Activated CD8-positive, alpha-beta T cell treated with anti-CD3 and anti-CD28 coated beads, Interleukin-2, amount 10 ng/mL, durations not matched to agents 7 days and 5 days (primary cell): ENCODE measurements around the gene ACTL6B. TPM values are rescaled to one million over a fixed set of nuclear protein-coding genes. Genes with fewer than 3 reads are reported as not detected.
A peak's percentile ranks its signal among the peaks of the same experiment; 100 is the strongest.
"Not testable (repeated sequence)": the region's sequence is repeated elsewhere in the genome, so short reads cannot be mapped to it uniquely, and the experiment has no call there.

Experiments
- ATAC-seq: fragments of 150-1000 bp; cut with Tn5 transposase; one replicate; pipeline ENCODE4 v1.10.0; 2021; ENCODE audit warnings: moderate library complexity
- CTCF ChIA-PET: fragments of 350-600 bp; sonication (Branson Sonifier 250); formaldehyde crosslinking; loops from one replicate; lab custom pipeline; 2021; ENCODE audit warnings: antibody characterized with exemption; lab: Charles Lee
- POLR2A ChIA-PET: fragments of 350-600 bp; sonication (Branson Sonifier 250); formaldehyde crosslinking; loops from one replicate; lab custom pipeline; 2021; ENCODE audit warnings: antibody characterized with exemption; lab: Charles Lee
- DNase-seq: peaks from one replicate; pipeline ENCODE4 v3.0.0-alpha.2; 2020
- H3K27ac Mint-ChIP-seq: one replicate; pipeline ENCODE4 v1.8.0; 2021; ENCODE audit warnings: mild to moderate bottlenecking, mixed read lengths
- H3K27me3 Mint-ChIP-seq: one replicate; pipeline ENCODE4 v1.8.0; 2021; ENCODE audit warnings: low read depth, mixed read lengths
- H3K36me3 Mint-ChIP-seq: one replicate; pipeline ENCODE4 v1.8.0; 2021; ENCODE audit warnings: low read depth, mixed read lengths
- H3K4me1 Mint-ChIP-seq: one replicate; pipeline ENCODE4 v1.8.0; 2021; ENCODE audit warnings: low read depth, mixed read lengths
- H3K4me3 Mint-ChIP-seq: one replicate; pipeline ENCODE4 v1.8.0; 2021; ENCODE audit warnings: mild to moderate bottlenecking, mixed read lengths
- H3K9me3 Mint-ChIP-seq: one replicate; pipeline ENCODE4 v1.8.0; 2022; ENCODE audit warnings: mixed read lengths; ENCODE audit not compliant: insufficient read depth
- total RNA-seq, 2 experiments: library from RNA; stranded (reverse); gene quantifications; one replicate each; pipeline ENCODE4 v1.2.3, GENCODE V29; 2021

The ACTL6B gene
- total RNA-seq, 2 experiments from 2014 or later, result not detected

- ChIA-PET CTCF (interaction anchor here (1.2 to 3.4 kb wide), 4 partner anchors 16 to 176 kb away, joined by 3 to 24 read pairs (median 8); partner anchors contain the start of genes GIGYF1, POP7 and SLC12A9), POLR2A (interaction anchor here (0.8 to 1.9 kb wide), 4 partner anchors 9 to 91 kb away, joined by 3 to 7 read pairs (median 4); no protein-coding TSS in a partner anchor)
- H3K4me1 Mint-ChIP-seq, result peaks cover 40% of the 10 kb centered on the region
- peak overlapping the region; percentile 91 for H3K4me3 Mint-ChIP-seq
- ATAC-seq, result no peak
- H3K27me3 Mint-ChIP-seq, result no peaks in the 10 kb centered on the region
- peaks cover 32% of the 10 kb centered on the region for H3K36me3 Mint-ChIP-seq
- no peak for DNase-seq
- H3K27ac Mint-ChIP-seq, result peak overlapping the region; percentile 88
- no peaks in the 10 kb centered on the region for H3K9me3 Mint-ChIP-seq
Measured at GRCh38 chr7:100676501-100677306, 20.5 kb upstream of the ACTL6B start.

GRCh38 chr7:100675581-100676350 lies 19.5 kb upstream of the ACTL6B start:
- H3K4me1 Mint-ChIP-seq, result peaks cover 37% of the 10 kb centered on the region
- ATAC-seq (peak; percentile 64), DNase-seq (peak; percentile 94)
- H3K27me3 Mint-ChIP-seq, result peaks cover 6% of the 10 kb centered on the region
- POLR2A ChIA-PET, result interaction anchor here (1.9 kb wide), 1 partner anchor 50 kb away, joined by 7 read pairs; no protein-coding TSS in a partner anchor
- H3K36me3 Mint-ChIP-seq, result peaks cover 29% of the 10 kb centered on the region
- no peaks in the 10 kb centered on the region for H3K9me3 Mint-ChIP-seq
- peak overlapping the region; percentile 91 for H3K4me3 Mint-ChIP-seq
- H3K27ac Mint-ChIP-seq, result peak overlapping the region; percentile 89
- CTCF ChIA-PET, result interaction anchor here (1.2 to 3.4 kb wide), 4 partner anchors 17 to 177 kb away, joined by 3 to 24 read pairs (median 8); partner anchors contain the start of genes GIGYF1, POP7 and SLC12A9

GRCh38 chr7:100675105-100675451 lies 18.8 kb upstream of the ACTL6B start:
- Mint-ChIP-seq H3K9me3 (no peaks in the 10 kb centered on the region), H3K4me1 (peaks cover 30% of the 10 kb centered on the region), H3K4me3 (peak overlapping the region; percentile 96), H3K27ac (no peak overlapping the region), H3K27me3 (peaks cover 8% of the 10 kb centered on the region), H3K36me3 (peaks cover 28% of the 10 kb centered on the region)
- DNase-seq (no peak), ATAC-seq (peak; percentile 1)
- CTCF ChIA-PET, result interaction anchor here (0.7 to 1.5 kb wide), 2 partner anchors 16 to 30 kb away, joined by 3 to 9 read pairs; no protein-coding TSS in a partner anchor
- POLR2A ChIA-PET, result interaction anchor here (0.7 kb wide), 2 partner anchors 30 to 77 kb away, joined by 3 read pairs; no protein-coding TSS in a partner anchor

- ChIA-PET POLR2A (interaction anchor here (0.7 kb wide), 2 partner anchors 31 to 76 kb away, joined by 3 read pairs; no protein-coding TSS in a partner anchor), CTCF (interaction anchor here (0.7 to 1.5 kb wide), 2 partner anchors 17 to 30 kb away, joined by 3 to 9 read pairs; no protein-coding TSS in a partner anchor)
- Mint-ChIP-seq H3K4me1 (peaks cover 29% of the 10 kb centered on the region), H3K27me3 (peaks cover 8% of the 10 kb centered on the region), H3K36me3 (peaks cover 26% of the 10 kb centered on the region), H3K9me3 (no peaks in the 10 kb centered on the region), H3K4me3 (peak overlapping the region; percentile 96), H3K27ac (peak overlapping the region; percentile 94)
- DNase-seq (no peak), ATAC-seq (no peak)
Measured at GRCh38 chr7:100674411-100675104, 18.3 kb upstream of the ACTL6B start.

GRCh38 chr7:100673942-100674410 lies 17.7 kb upstream of the ACTL6B start:
- peaks cover 22% of the 10 kb centered on the region for H3K36me3 Mint-ChIP-seq
- peak; percentile 50 for DNase-seq
- peaks cover 10% of the 10 kb centered on the region for H3K27me3 Mint-ChIP-seq
- ChIA-PET CTCF (interaction anchor here (1.5 kb wide), 1 partner anchor 17 kb away, joined by 9 read pairs; no protein-coding TSS in a partner anchor), POLR2A (no interaction called here)
- H3K4me1 Mint-ChIP-seq, result peaks cover 26% of the 10 kb centered on the region
- peak; percentile 1 for ATAC-seq
- peak overlapping the region; percentile 94 for H3K27ac Mint-ChIP-seq
- no peaks in the 10 kb centered on the region for H3K9me3 Mint-ChIP-seq
- H3K4me3 Mint-ChIP-seq, result peak overlapping the region; percentile 96

GRCh38 chr7:100673302-100673941 lies 17.2 kb upstream of the ACTL6B start, which contains the start of gene GNB2:
TSS of gene GNB2 (plus strand) at chr7:100673740. CDS start at chr7:100676266, 2,526 bp downstream.
- peak; percentile 69 for ATAC-seq
- H3K36me3 Mint-ChIP-seq, result peaks cover 20% of the 10 kb centered on the region
- ChIA-PET POLR2A (interaction anchor here (0.5 to 1.0 kb wide), 5 partner anchors 33 to 90 kb away, joined by 3 to 4 read pairs (median 4); partner anchors contain the start of genes FBXO24, LRCH4, MOSPD3 and POP7), CTCF (interaction anchor here (0.6 to 1.6 kb wide), 5 partner anchors 19 to 44 kb away, joined by 3 to 11 read pairs (median 6); partner anchors contain the start of gene POP7)
- peak within 1 kb of the TSS; percentile 96 for H3K4me3 Mint-ChIP-seq
- peaks cover 26% of the 10 kb centered on the region for H3K4me1 Mint-ChIP-seq
- H3K9me3 Mint-ChIP-seq, result no peaks in the 10 kb centered on the region
- H3K27me3 Mint-ChIP-seq, result peaks cover 10% of the 10 kb centered on the region
- DNase-seq, result peak; percentile 99
- H3K27ac Mint-ChIP-seq, result peak within 1 kb of the TSS; percentile 96

- H3K36me3 Mint-ChIP-seq, result peaks cover 9% of the 10 kb centered on the region
- ChIA-PET CTCF (interaction anchor here (0.7 to 2.0 kb wide), 4 partner anchors 34 to 39 kb away, joined by 4 to 11 read pairs (median 6); partner anchors contain the start of gene POP7), POLR2A (no interaction called here)
- no peak overlapping the region for H3K4me3 Mint-ChIP-seq
- no peak for ATAC-seq
- no peak for DNase-seq
- peaks cover 12% of the 10 kb centered on the region for H3K27me3 Mint-ChIP-seq
- H3K9me3 Mint-ChIP-seq, result no peaks in the 10 kb centered on the region
- peaks cover 13% of the 10 kb centered on the region for H3K4me1 Mint-ChIP-seq
- no peak overlapping the region for H3K27ac Mint-ChIP-seq
Measured at GRCh38 chr7:100671353-100672327, 15.4 kb upstream of the ACTL6B start.

- Mint-ChIP-seq H3K4me1 (peaks cover 9% of the 10 kb centered on the region), H3K27me3 (peaks cover 12% of the 10 kb centered on the region), H3K4me3 (no peak overlapping the region), H3K27ac (no peak overlapping the region), H3K9me3 (no peaks in the 10 kb centered on the region), H3K36me3 (peaks cover 3% of the 10 kb centered on the region)
- DNase-seq (no peak), ATAC-seq (no peak)
- ChIA-PET POLR2A (interaction anchor here (1.0 kb wide), 1 partner anchor 23 kb away, joined by 4 read pairs; no protein-coding TSS in a partner anchor), CTCF (interaction anchor here (0.9 to 2.0 kb wide), 5 partner anchors 11 to 37 kb away, joined by 3 to 8 read pairs (median 4); partner anchors contain the start of gene POP7)
Measured at GRCh38 chr7:100670074-100670473, 13.8 kb upstream of the ACTL6B start.

GRCh38 chr7:100669106-100669505 lies 12.9 kb upstream of the ACTL6B start:
- CTCF ChIA-PET, result interaction anchor here (2.0 kb wide), 1 partner anchor 36 kb away, joined by 5 read pairs; no protein-coding TSS in a partner anchor
- peaks cover 12% of the 10 kb centered on the region for H3K27me3 Mint-ChIP-seq
- POLR2A ChIA-PET, H3K9me3 Mint-ChIP-seq, H3K27ac Mint-ChIP-seq, H3K4me3 Mint-ChIP-seq, H3K36me3 Mint-ChIP-seq, DNase-seq, H3K4me1 Mint-ChIP-seq, ATAC-seq: not testable (repeated sequence)
